GM12878 (cell line): ENCODE results near the gene CSNK1G2. TPM values are rescaled to one million over a fixed set of nuclear protein-coding genes. Genes with fewer than 3 reads are reported as not detected.

ENCODE experiments used
- ATAC-seq: fragments of 200-7000 bp; cut with Tn5 transposase; 3 replicates; pipeline ENCODE4 v1.9.1; 2020; ENCODE audit warnings: mild to moderate bottlenecking, moderate library complexity
- BruUV-seq: library from RNA; stranded (reverse); fragments of 400-500 nt; replicated peaks from 2 replicates; lab custom pipeline; 2021; lab: Mats Ljungman, UMichigan
- CTCF ChIA-PET: fragments of 300-600 bp; sonication (Branson Sonifier 250); formaldehyde crosslinking; extraction: SDS; loops from one replicate; lab custom pipeline; 2021; ENCODE audit warnings: inconsistent platforms; lab: Yijun Ruan, JAX
- POLR2A ChIA-PET: fragments of 350-600 bp; formaldehyde crosslinking; extraction: SDS; loops from one replicate; lab custom pipeline; 2021; ENCODE audit warnings: inconsistent platforms; lab: Charles Lee
- RAD21 ChIA-PET: fragments of 300-600 bp; sonication (Branson Sonifier 250); formaldehyde crosslinking; loops from one replicate; lab custom pipeline; 2023; ENCODE audit warnings: antibody characterized with exemption; ENCODE audit not compliant: unreplicated experiment; lab: Charles Lee
- SMC1A ChIA-PET: fragments of 300-600 bp; sonication (Branson Sonifier 250); formaldehyde crosslinking; loops from one replicate; lab custom pipeline; 2023; ENCODE audit not compliant: unreplicated experiment, uncharacterized antibody; lab: Charles Lee
- DNase-seq: peaks from one replicate; pipeline ENCODE4 v3.0.0-alpha.2; 2011; ENCODE audit warnings: low read depth, low spot score
- FAIRE-seq: peaks from 3 replicates; lab custom pipeline; 2011; peaks lifted over from hg19 to GRCh38; lab: Jason Lieb, UNC
- H2AFZ ChIP-seq: 2 replicates; pipeline ENCODE4 v1.6.0; 2011; ENCODE audit warnings: low read depth, low read length, control low read depth; ENCODE audit not compliant: control insufficient read depth
- H3K27ac ChIP-seq: 2 replicates; pipeline ENCODE4 v1.5.1; 2011; ENCODE audit warnings: control low read depth; ENCODE audit not compliant: control insufficient read depth, insufficient read depth
- H3K27me3 ChIP-seq, 2 experiments: replicated peaks in 1 of 2; 2 replicates each; pipeline versions ENCODE4 v1.6.0 to v1.6.1; 2011; ENCODE audit warnings: low read length in 1 of 2; ENCODE audit not compliant: control insufficient read depth in 2 of 2, insufficient read depth in 2 of 2
- H3K36me3 ChIP-seq, 2 experiments: 2 replicates each; pipeline ENCODE4 v1.5.1; 2011; ENCODE audit warnings: low read length in 1 of 2; ENCODE audit not compliant: control insufficient read depth in 2 of 2, insufficient read depth in 2 of 2
- H3K4me1 ChIP-seq: 2 replicates; pipeline ENCODE4 v1.6.1; 2011; ENCODE audit warnings: mild to moderate bottlenecking, low read length, moderate library complexity, mixed read lengths; ENCODE audit not compliant: control insufficient read depth, insufficient read depth
- H3K4me2 ChIP-seq: 2 replicates; pipeline ENCODE4 v1.6.0; 2011; ENCODE audit warnings: control low read depth; ENCODE audit not compliant: control insufficient read depth, insufficient read depth
- H3K4me3 ChIP-seq: fragments of 200-600 bp; sonication (generic); 2 replicates; pipeline ENCODE4 v1.5.1; 2016
- H3K79me2 ChIP-seq: 2 replicates; pipeline ENCODE4 v1.6.0; 2011; ENCODE audit warnings: low read length; ENCODE audit not compliant: control insufficient read depth, insufficient read depth
- H3K9ac ChIP-seq: 2 replicates; pipeline ENCODE4 v1.8.0; 2011; ENCODE audit warnings: low read length, control low read depth, mixed read lengths; ENCODE audit not compliant: control insufficient read depth, insufficient read depth
- H3K9me3 ChIP-seq: replicated peaks from 3 replicates; pipeline ENCODE4 v1.5.1; 2011; ENCODE audit warnings: mild to moderate bottlenecking, low read length; ENCODE audit not compliant: control insufficient read depth, insufficient read depth
- H4K20me1 ChIP-seq: 2 replicates; pipeline ENCODE4 v1.6.0; 2011; ENCODE audit not compliant: control insufficient read depth, insufficient read depth
- BRCA1 ChIP-seq: IDR thresholded peaks from 2 replicates; pipeline ENCODE4 v1.6.1; 2011; ENCODE audit warnings: low read depth, low read length, improper control_type of control experiment
- CBFB ChIP-seq: IDR thresholded peaks from 2 replicates; pipeline ENCODE4 v1.6.1; 2016; ENCODE audit warnings: antibody characterized with exemption, low read depth
- CREM ChIP-seq: IDR thresholded peaks from 2 replicates; pipeline ENCODE4 v1.6.1; 2014; ENCODE audit warnings: antibody characterized with exemption, low read depth
- CUX1 ChIP-seq: IDR thresholded peaks from 2 replicates; pipeline ENCODE4 v1.6.1; 2012; ENCODE audit warnings: improper control_type of control experiment, low read depth, low read length; ENCODE audit not compliant: insufficient replicate concordance
- E2F8 ChIP-seq: fragments of 450-650 bp; IDR thresholded peaks from 2 replicates; pipeline ENCODE4 v1.6.1; 2018; ENCODE audit warnings: mild to moderate bottlenecking, low read depth, moderate library complexity; ENCODE audit not compliant: partially characterized antibody
- EGR1 ChIP-seq, 2 experiments: IDR thresholded peaks; 1 replicate in 1 of 2; 2 replicates in 1 of 2; pipeline ENCODE4 v1.6.1; 2011 to 2012; ENCODE audit warnings: low read depth in 2 of 2, low read length in 2 of 2, borderline replicate concordance in 1 of 2, mild to moderate bottlenecking in 1 of 2, moderate library complexity in 1 of 2
- IKZF2 ChIP-seq, 2 experiments: fragments of 450-650 bp; IDR thresholded peaks; 2 replicates each; pipeline ENCODE4 v1.6.1; 2017; ENCODE audit warnings: mild to moderate bottlenecking in 2 of 2, moderate library complexity in 2 of 2
- MEF2A ChIP-seq: IDR thresholded peaks from 2 replicates; pipeline ENCODE4 v1.6.1; 2011; ENCODE audit warnings: low read depth, mild to moderate bottlenecking, low read length, moderate library complexity; ENCODE audit not compliant: insufficient read depth
- NFYA ChIP-seq: IDR thresholded peaks from 2 replicates; pipeline ENCODE4 v1.6.1; 2011; ENCODE audit warnings: low read depth, mild to moderate bottlenecking, low read length, improper control_type of control experiment, borderline replicate concordance
- SMAD5 ChIP-seq: IDR thresholded peaks from 2 replicates; pipeline ENCODE4 v1.6.1; 2016; ENCODE audit warnings: antibody characterized with exemption, low read depth
- SUPT20H ChIP-seq: IDR thresholded peaks from 2 replicates; pipeline ENCODE4 v1.6.1; 2011; ENCODE audit warnings: low read depth, mild to moderate bottlenecking, low read length, moderate library complexity, borderline replicate concordance; ENCODE audit not compliant: control insufficient read depth
- TCF3 ChIP-seq: IDR thresholded peaks from 2 replicates; pipeline ENCODE4 v1.6.1; 2012; ENCODE audit warnings: low read depth, mild to moderate bottlenecking, low read length, borderline replicate concordance; ENCODE audit not compliant: insufficient read depth
- ZBTB33 ChIP-seq: fragments of 450-650 bp; IDR thresholded peaks from 2 replicates; pipeline ENCODE4 v1.6.1; 2017; ENCODE audit warnings: mild to moderate bottlenecking
- WGBS: methylation state at CpG from one replicate; pipeline ENCODE4 v1.1.6; 2016; ENCODE audit warnings: low lambda C conversion rate; ENCODE audit not compliant: insufficient replicate concordance, insufficient coverage; ENCODE audit errors: missing lambda C conversion rate; 5-methylcytosine and 5-hydroxymethylcytosine counted together
- in situ Hi-C: fragments of 300-500 bp; cut with MboI; formaldehyde crosslinking; loops from 9 replicates; pipeline ENCODE4 v1.14.3; 2018; ENCODE audit warnings: mixed read lengths
- intact Hi-C: fragments of 100-400 bp; cut with micrococcal nuclease; formaldehyde crosslinking; loops from one replicate; pipeline ENCODE4 v1.14.2; 2022; ENCODE audit not compliant: unreplicated experiment
- polyA plus RNA-seq, 11 experiments: library from polyadenylated mRNA; depleted of rRNA in 4 of 11; unstranded in 6 of 11; stranded (reverse) in 5 of 11; fragments of >200 nt; fragmentation: Nextera tagmentation in 4 of 11; fragmentation: Illumina TruSeq in 1 of 11; extraction: Ambion mirVana in 4 of 11; extraction: Trizol in 1 of 11; gene quantifications; 1 replicate in 1 of 11; 2 replicates in 10 of 11; pipeline versions ENCODE4 v1.2.1 to v1.2.3, GENCODE V29; 2011 to 2016; ENCODE audit warnings: inconsistent platforms in 2 of 11, missing spikeins in 2 of 11, low read depth in 1 of 11
- total RNA-seq, 4 experiments: library from RNA; depleted of rRNA in 3 of 4; stranded (reverse); fragments of >200 nt in 3 of 4; fragmentation: Illumina TruSeq in 1 of 4; extraction: Trizol in 1 of 4; gene quantifications; 2 replicates each; pipeline versions ENCODE4 v1.2.1 to v1.2.3, GENCODE V29; 2013 to 2021

CSNK1G2 gene
- total and polyA plus RNA-seq, 10 of the 15 experiments (the other 5 are each of a cell fraction or from before 2014, with no cell fraction given) = 0.64 to 109 (median 25.0) TPM

- ChIA-PET SMC1A (no interaction called here), RAD21 (no interaction called here), POLR2A (no interaction called here), CTCF (no interaction called here)
- no peaks in the 10 kb centered on the region for H3K27me3 ChIP-seq
- no peak overlapping the region for H3K9ac ChIP-seq
- no TSS peak for BruUV-seq
- WGBS = 25% methylated on average over 26 of the region's 26 CpGs
- no peak for DNase-seq
- no peak overlapping the region for H2AFZ ChIP-seq
- peak overlapping the region; percentile 32; the same call in 1 of the 2 replicates for H3K27ac ChIP-seq
- H3K4me2 ChIP-seq = no peak overlapping the region
- H3K9me3 ChIP-seq = no peaks in the 10 kb centered on the region; the same call in 2 of the 3 replicates
- H3K4me1 ChIP-seq = peaks cover 7% of the 10 kb centered on the region
- H3K79me2 ChIP-seq = no peaks in the 10 kb centered on the region
- H4K20me1 ChIP-seq = no peaks in the 10 kb centered on the region
- no peak for FAIRE-seq
- in situ Hi-C loops = no loop called here
- intact Hi-C loops = no loop called here
- H3K4me3 ChIP-seq = no peak overlapping the region
- peak; percentile 25; the same call in 2 of the 3 replicates for ATAC-seq
- no peaks in the 10 kb centered on the region for H3K36me3 ChIP-seq
- no peak for TF ChIP-seq ZBTB33
- no peak for TF ChIP-seq CUX1
- TF ChIP-seq SMAD5 = no peak
- 0 out of 2 replicates have a peak, but pooled peaks have one; percentile 10 for TF ChIP-seq CBFB
- no peak for TF ChIP-seq E2F8
- no peak for TF ChIP-seq BRCA1
- 0 out of 2 replicates have a peak, but pooled peaks have one; percentile 15 for TF ChIP-seq CREM
- 0 out of 2 replicates have a peak, but pooled peaks have one; percentile 37 for TF ChIP-seq TCF3
- no peak for TF ChIP-seq IKZF2 (IDR thresholded peaks at IDR 0.05)
- peak in 1 of 2 experiments; percentile 57; a peak in 1 of 3 replicates for TF ChIP-seq EGR1 (IDR thresholded peaks at IDR 0.05; ENCODE audit: borderline replicate concordance in 1 of 2, low read depth in 2 of 2, low read length in 2 of 2)
- TF ChIP-seq NFYA = no peak
- TF ChIP-seq SUPT20H = no peak
- TF ChIP-seq MEF2A = peak; percentile 89
These were observed 59.0 kb downstream of the CSNK1G2 start for GRCh38 chr19:1999856-2000515.
